DMS114 treated with DMSO at 0.1 percent for 48 hours (cell line): ENCODE data around the gene LRRC10.

Experiments used
- DNase-seq: peaks from one replicate; lab custom pipeline; 2025; ENCODE audit not compliant: unreplicated experiment; lab: John Stamatoyannopoulos, UW

LRRC10 gene

GRCh38 chr12:69570545-69571399 lies 39.9 kb downstream of the LRRC10 start:
- peak; percentile 59 for DNase-seq

GRCh38 chr12:69570000-69570516 lies 40.6 kb downstream of the LRRC10 start:
- DNase-seq, result no peak

GRCh38 chr12:69569236-69569635 lies 41.5 kb downstream of the LRRC10 start:
- no peak for DNase-seq

GRCh38 chr12:69566603-69567002 lies 44.1 kb downstream of the LRRC10 start:
- no peak for DNase-seq

GRCh38 chr12:69563166-69563762 lies 47.4 kb downstream of the LRRC10 start:
- no peak for DNase-seq
